Ecto neural progenitor cell (in vitro differentiated cells): ENCODE results near the gene HYAL2.
A peak's percentile ranks its signal among the peaks of the same experiment; 100 is the strongest.

Source experiments
- DNase-seq: peaks from one replicate; pipeline ENCODE4 v3.0.0-alpha.2; 2018; ENCODE audit warnings: low spot score

The HYAL2 gene

DNA sequence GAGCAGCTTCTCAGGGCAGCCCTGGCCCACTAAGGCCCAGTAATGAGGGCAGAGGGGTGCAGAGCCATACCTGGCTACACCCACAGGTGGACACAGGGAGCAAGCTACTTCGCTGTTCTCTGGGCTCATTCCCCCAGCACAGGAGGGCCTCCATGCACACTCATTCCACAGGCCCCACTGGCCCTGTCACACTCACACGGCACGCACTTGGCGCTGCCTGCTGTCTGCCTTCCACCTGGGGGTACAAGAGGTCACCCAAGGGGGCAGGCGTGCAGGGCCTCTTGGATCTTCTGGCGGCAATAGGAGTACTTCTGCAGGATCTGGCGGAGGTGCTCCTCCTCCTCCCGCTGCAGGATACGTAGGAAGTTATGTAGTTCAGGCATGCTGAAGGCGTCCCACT lies 7.8 kb upstream of the HYAL2 start:
- DNase-seq, result no peak

GRCh38 chr3:50327943-50328691 lies 5.6 kb upstream of the HYAL2 start, which contains the start of gene TUSC2:
TSS of gene TUSC2 (minus strand) at chr3:50328223. CDS start at chr3:50328099, 124 bp downstream.
- DNase-seq, result peak; percentile 96

DNA sequence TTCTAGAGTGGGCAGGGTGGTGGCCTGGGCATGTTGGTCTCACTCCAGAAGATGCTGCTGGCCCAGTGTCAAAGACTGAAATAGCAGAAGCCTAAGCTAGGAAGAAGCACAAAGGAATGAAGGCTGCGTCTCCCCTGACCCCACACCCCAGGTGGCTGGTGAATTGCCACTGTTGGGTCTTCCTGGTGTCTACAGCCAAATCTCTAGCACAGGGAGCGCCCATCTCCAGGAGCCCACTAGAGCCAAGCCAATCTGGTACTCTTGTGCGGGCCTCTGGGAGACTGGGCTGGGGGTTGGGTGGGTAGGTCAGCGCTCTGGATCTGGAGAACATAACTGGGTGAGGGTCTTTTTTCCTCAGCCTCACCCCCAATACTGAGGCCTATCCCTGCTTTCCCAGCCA lies 4.6 kb upstream of the HYAL2 start:
- no peak for DNase-seq

GRCh38 chr3:50326182-50326541 lies 3.6 kb upstream of the HYAL2 start:
- no peak for DNase-seq

DNA sequence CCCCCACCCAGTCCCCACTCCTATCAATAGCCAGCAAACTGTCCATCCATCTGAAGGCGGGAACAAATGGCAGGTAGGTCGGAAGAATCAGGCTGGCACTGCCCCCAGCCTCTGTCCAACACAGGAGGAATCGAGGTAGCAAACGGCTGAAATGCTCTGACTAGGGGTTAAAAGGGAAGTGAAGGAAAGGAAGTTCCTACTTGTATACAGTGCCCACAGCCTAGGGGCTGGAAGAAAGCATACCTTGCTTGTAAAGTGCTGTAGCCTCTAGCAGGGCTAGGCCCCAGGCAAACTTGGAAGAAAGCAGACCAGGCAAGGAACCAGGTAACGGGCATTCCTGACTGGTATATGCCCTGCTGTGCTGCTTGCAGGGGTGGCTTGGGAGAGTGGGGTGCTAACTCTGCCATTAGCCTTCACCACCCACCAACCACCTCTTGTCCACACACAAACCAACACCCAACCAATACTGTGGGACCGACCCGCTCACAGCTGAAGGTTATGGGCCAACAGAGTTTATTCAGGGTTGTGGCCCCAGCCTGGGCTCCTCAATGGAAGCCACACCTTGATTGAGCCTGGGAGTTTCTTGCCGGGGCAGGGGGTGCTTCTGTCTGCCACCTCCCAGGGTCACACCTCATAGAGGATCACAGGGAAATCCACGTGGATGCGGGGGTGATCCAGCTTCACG lies 3.1 kb upstream of the HYAL2 start:
- DNase-seq, result no peak

DNA sequence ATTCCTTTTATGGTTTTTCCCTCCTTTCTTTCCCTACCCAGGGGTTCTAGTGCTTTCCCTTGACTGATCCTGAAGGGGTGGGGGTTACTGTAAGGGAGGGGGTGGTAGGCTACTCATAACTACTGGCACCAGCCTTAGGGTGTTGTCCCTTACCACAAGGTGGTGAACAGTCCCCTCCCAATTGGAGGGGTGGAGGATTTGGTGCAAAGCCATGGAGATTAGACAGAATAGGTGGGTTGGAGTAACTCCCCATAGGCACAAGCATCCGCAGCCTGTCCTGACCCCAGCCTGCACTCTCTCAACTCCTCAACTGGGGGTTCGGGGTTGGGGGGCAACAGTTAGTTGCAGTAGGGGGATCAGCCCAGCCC lies 2.6 kb upstream of the HYAL2 start:
- no peak for DNase-seq

DNA sequence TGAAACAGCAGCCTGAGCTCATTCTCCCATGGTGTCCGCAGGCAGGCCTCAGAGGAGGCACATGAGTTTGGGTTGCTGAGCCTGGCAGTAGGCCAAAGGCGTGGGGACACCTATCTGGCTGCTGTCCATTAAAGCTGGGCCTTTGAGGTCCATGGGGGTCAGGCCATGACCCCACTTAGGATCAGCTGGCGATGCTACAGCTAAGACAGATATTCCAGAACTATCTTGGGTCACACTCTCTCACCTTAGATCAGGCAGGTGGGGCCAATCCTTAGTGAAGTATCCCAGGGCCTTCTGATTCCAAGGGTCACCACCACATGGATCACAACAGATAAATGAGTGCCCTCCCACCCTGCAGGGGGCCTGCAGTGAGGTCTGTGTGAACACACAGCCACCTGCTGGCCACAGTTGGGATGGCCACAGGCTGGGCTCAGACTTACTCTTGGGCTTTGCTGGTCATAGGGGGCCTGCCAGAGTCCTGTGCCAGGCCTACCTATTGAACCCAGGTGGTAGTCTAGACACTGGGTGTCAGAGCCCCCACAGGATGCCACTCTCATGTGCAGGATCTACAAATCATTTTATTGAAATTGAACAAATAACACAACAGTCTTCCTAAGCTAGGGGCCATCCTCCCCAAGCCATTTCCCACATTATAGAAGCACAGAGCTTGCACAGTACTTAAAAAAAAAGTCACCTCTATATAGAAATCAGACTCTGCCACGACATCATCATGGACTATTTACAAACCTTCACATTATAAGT lies 2.0 kb upstream of the HYAL2 start:
- peak; percentile 87 for DNase-seq

GRCh38 chr3:50323614-50324199 lies 1.2 kb upstream of the HYAL2 start:
- no peak for DNase-seq

DNA sequence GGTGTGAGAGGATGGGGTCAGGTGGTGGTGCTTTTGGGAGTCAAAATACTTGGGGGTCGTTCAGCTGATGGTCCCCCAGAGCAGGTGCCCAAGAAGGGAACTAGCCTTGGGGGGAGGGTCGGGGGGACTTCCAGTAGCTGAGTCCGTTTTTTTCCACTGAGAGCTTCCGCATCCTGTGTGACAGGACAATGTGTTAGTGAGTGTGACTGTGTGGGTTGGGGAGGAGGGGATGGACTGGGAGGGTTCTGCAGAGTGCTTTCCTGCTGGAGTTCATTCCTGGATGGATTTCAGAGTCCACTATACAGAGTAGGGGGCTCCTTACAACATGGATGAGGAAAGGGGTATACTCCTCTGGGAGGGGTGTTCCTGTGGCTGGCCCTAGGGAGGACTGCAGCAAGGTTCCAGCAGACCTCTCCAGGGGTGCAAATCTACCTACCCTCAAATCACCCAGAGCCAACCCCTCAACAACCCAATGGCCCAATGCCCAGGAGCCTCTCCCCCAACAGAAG lies 601 bp upstream of the HYAL2 start:
- DNase-seq, result no peak

DNA sequence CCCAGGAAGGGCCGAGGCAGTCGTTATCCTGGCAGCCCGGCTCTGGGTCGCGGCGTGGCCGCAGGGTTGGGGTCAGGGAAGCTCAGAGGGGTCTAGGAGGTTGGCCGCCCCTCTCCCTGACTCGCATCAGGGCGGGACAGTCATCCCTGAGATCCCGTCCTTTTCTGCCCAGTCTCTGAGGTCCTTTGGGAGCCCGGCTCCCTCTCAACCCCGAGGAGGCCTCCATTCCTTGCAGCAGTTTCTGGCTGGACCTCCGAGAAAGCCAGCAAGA lies 495 bp downstream of the HYAL2 start:
- DNase-seq, result no peak

- peak; percentile 95 for DNase-seq
Observed at GRCh38 chr3:50321336-50322114, 1.0 kb downstream of the HYAL2 start.

GRCh38 chr3:50320853-50321335 lies 1.7 kb downstream of the HYAL2 start:
- DNase-seq, result peak; percentile 95

DNA sequence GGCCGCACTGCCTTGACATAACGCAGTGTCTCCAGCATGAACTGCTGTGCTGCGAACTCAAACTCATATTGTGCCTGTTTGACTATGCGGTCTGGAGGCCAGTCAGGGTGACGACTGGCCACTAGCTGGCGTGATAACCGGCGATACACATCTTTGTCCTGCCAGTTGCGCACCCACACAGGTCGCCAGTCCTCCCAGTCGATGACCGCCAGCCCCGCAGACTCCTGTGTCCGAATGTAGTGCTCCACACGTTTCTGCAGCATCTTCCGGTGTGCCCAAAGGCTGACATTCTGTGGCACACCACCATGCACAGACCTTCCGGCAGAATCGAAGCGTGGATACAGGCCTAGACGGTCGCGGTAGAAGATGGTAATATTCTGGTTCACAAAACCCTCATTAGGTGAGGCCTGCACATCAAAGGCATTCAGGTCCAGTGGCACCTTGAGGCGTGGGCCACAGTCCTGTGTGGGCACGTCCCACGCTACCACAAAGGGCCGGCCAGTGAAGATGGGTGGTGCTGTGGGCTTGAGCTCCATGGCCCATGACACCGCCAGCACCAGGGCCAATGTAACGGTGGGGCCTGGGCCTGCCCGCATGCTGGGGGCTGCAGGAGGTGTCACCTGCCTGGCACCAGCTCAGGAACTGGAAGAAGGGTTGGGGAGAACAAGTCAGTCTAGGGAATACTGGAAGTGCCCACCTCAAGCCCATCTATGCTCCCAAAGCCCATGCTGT lies 2.5 kb downstream of the HYAL2 start:
- DNase-seq, result no peak

DNA sequence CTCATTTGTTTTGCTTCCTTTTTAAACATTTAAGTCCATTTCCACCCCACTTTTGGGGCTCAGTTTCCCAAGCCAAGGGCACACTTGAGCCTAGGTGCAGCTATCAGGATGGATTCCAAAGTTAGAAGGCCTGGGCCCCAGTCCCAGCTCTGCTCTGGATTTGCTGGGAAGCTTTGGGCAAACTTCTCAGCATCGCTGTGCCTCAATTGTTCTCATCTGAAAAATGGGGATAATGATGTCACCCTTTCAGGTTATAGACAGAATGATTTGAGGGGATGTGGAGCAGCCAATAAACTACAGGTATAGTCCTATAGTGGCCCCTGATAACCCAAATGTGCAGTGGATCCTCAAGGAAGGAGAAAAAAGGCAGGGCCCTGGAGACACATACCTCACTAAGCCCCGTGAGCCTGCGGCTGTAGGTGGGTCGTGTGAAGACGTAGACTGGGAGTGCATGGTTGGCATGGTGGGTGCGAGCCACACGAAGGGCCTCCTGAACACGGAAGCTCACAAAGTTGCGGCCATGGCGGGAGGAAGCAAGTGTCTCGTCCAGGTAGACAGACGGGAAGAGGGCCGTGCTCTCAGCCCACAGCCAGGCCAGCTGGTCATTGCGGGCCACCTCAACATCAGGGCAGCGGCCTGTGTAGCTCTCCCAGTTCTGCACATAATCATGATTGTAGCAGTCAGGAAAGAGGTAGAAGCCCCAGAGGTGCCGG lies 3.2 kb downstream of the HYAL2 start:
- no peak for DNase-seq

GRCh38 chr3:50318615-50319014 lies 3.9 kb downstream of the HYAL2 start:
- no peak for DNase-seq

- DNase-seq, result no peak
Observed at GRCh38 chr3:50318163-50318562, 4.4 kb downstream of the HYAL2 start.

GRCh38 chr3:50317300-50317699 lies 5.2 kb downstream of the HYAL2 start:
- DNase-seq, result no peak

GRCh38 chr3:50316657-50317242 lies 5.8 kb downstream of the HYAL2 start:
- DNase-seq, result no peak

DNA sequence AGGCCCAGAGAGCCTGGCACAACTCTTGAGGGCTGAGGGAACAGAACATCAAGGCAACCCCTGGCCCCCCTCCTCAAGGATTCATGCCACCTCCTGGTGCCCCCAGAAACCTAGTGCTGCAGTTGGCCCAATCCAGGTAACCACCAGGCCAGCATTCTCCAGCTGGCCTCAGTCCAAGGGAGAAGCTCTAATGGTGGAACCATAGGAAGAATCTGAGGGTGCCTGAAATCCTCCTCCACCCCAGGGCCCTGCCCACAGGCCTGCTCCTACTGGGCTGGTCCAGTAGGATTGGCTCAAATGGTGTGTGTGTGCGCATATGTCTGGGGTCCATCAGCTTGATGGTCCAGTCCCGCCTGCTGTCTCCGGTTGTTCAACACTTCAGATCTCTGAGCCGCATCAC lies 7.7 kb downstream of the HYAL2 start:
- DNase-seq, result no peak

DNA sequence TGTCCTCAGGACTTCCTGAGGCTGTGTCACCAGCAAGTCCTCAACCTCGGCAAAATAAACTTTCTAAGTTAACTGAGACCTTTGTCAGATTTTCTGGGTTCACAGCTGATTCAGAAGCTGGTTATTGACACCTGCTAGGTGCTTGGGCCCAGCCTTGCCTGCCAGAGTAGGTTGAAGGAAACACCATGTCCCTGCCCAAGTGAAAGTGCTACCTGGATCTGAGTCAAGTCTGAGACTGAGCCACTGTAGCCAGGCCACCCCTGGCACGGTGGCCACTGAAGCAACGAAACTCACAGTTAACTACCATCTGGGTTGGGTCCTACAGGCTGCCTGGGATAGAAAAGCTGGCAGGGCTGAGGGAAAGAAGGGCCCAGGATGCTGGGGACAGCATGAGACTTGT lies 8.2 kb downstream of the HYAL2 start:
- no peak for DNase-seq
